PC-9 (cell line): ENCODE results near the gene TUBGCP6. TPM values are rescaled to one million over a fixed set of nuclear protein-coding genes. Genes with fewer than 3 reads are reported as not detected.

ENCODE experiments used
- BruUV-seq: library from RNA; stranded (reverse); fragments of 400-500 nt; replicated peaks from 2 replicates; lab custom pipeline; 2021; lab: Mats Ljungman, UMichigan
- CTCF ChIA-PET: fragments of 300-600 bp; sonication (Branson Sonifier 250); formaldehyde crosslinking; loops from one replicate; lab custom pipeline; 2022; ENCODE audit warnings: antibody characterized with exemption; lab: Charles Lee
- POLR2A ChIA-PET: fragments of 300-600 bp; sonication (Branson Sonifier 250); formaldehyde crosslinking; loops from one replicate; lab custom pipeline; 2022; ENCODE audit warnings: antibody characterized with exemption; ENCODE audit not compliant: unreplicated experiment; lab: Charles Lee
- DNase-seq, 2 experiments: peaks; one replicate each; pipeline versions ENCODE4 v3.0.0 to v3.0.0-alpha.2; 2015 to 2022; ENCODE audit warnings: mixed read lengths in 1 of 2
- H2AFZ ChIP-seq: fragments of 200-600 bp; sonication (generic); 2 replicates; pipeline ENCODE4 v1.8.1; 2017; ENCODE audit warnings: antibody characterized with exemption
- H3F3A ChIP-seq: fragments of 200-600 bp; sonication (generic); 2 replicates; pipeline ENCODE4 v1.8.1; 2017; ENCODE audit warnings: antibody characterized with exemption, mild to moderate bottlenecking, low read depth; ENCODE audit not compliant: insufficient read depth
- H3K27ac ChIP-seq: fragments of 200-600 bp; sonication (generic); 2 replicates; pipeline ENCODE4 v1.6.1; 2016; ENCODE audit warnings: mixed run types
- H3K27me3 ChIP-seq: fragments of 200-600 bp; sonication (generic); 2 replicates; pipeline ENCODE4 v1.6.1; 2016; ENCODE audit warnings: low read depth, mixed run types; ENCODE audit not compliant: insufficient read depth
- H3K36me3 ChIP-seq: fragments of 200-600 bp; sonication (generic); 2 replicates; pipeline ENCODE4 v1.6.1; 2016; ENCODE audit warnings: low read depth, mixed run types
- H3K4me1 ChIP-seq: fragments of 200-600 bp; sonication (generic); replicated peaks from 2 replicates; pipeline ENCODE4 v1.6.1; 2016; ENCODE audit warnings: mixed run types; ENCODE audit not compliant: insufficient read depth
- H3K4me2 ChIP-seq: fragments of 200-600 bp; sonication (generic); 2 replicates; pipeline ENCODE4 v1.6.1; 2017; ENCODE audit warnings: mixed run types
- H3K4me3 ChIP-seq: fragments of 200-600 bp; sonication (generic); 2 replicates; pipeline ENCODE4 v1.6.1; 2016; ENCODE audit warnings: mixed run types
- H3K79me2 ChIP-seq: fragments of 200-600 bp; sonication (generic); 2 replicates; pipeline ENCODE4 v1.6.1; 2017; ENCODE audit warnings: low read depth, mixed run types
- H3K9me2 ChIP-seq: fragments of 200-600 bp; sonication (generic); 2 replicates; pipeline ENCODE4 v1.8.1; 2017; ENCODE audit warnings: mild to moderate bottlenecking; ENCODE audit not compliant: insufficient read depth
- H3K9me3 ChIP-seq: fragments of 200-600 bp; sonication (generic); 2 replicates; pipeline ENCODE4 v1.8.1; 2016; ENCODE audit warnings: low read depth; ENCODE audit not compliant: insufficient read depth
- H4K20me1 ChIP-seq: fragments of 200-600 bp; sonication (generic); 2 replicates; pipeline ENCODE4 v1.8.1; 2017; ENCODE audit not compliant: insufficient read depth
- CTCF ChIP-seq: fragments of 200-600 bp; sonication (generic); conservative IDR thresholded peaks from 2 replicates; pipeline ENCODE4 v1.6.1; 2017; ENCODE audit warnings: mixed run types, antibody characterized with exemption, mild to moderate bottlenecking, moderate library complexity
- EZH2 ChIP-seq: fragments of 200-600 bp; sonication (generic); IDR thresholded peaks from 2 replicates; pipeline ENCODE4 v1.8.0; 2017; ENCODE audit warnings: antibody characterized with exemption, low read depth
- intact Hi-C: fragments of 100-400 bp; cut with micrococcal nuclease; formaldehyde crosslinking; loops from one replicate; pipeline ENCODE4 v1.10.0; 2022; ENCODE audit not compliant: unreplicated experiment
- total RNA-seq: library from RNA; stranded (reverse); gene quantifications from 2 replicates; pipeline ENCODE4 v1.2.3, GENCODE V29; 2021

TUBGCP6 gene
- total RNA-seq, 1 experiment from 2014 or later: 31.3 TPM

- DNase-seq: peak; percentile 80 to 89
- H3K9me3 ChIP-seq: no peaks in the 10 kb centered on the region
- peak overlapping the region; percentile 73 for H3K27ac ChIP-seq
- H3K4me3 ChIP-seq: peak overlapping the region; percentile 45
- peaks cover 21% of the 10 kb centered on the region for H3K79me2 ChIP-seq
- H3K27me3 ChIP-seq: no peaks in the 10 kb centered on the region
- ChIA-PET POLR2A (no interaction called here), CTCF (no interaction called here)
- peaks cover 16% of the 10 kb centered on the region for H4K20me1 ChIP-seq
- intact Hi-C loops: loop anchor here (1.0 to 2.0 kb wide), 3 partner anchors 11 to 61 kb away; partner anchors contain the start of gene PPP6R2
- H3K4me2 ChIP-seq: peak overlapping the region; percentile 75
- no TSS peak for BruUV-seq
- no peaks in the 10 kb centered on the region for H3K9me2 ChIP-seq
- H3F3A ChIP-seq: peaks cover 63% of the 10 kb centered on the region
- peaks cover 38% of the 10 kb centered on the region for H3K4me1 ChIP-seq
- TF ChIP-seq CTCF: no peak
- TF ChIP-seq EZH2: no peak
- H2AFZ ChIP-seq: no peak overlapping the region
- peaks cover 57% of the 10 kb centered on the region for H3K36me3 ChIP-seq
Measured at GRCh38 chr22:50281957-50282356, 37.1 kb upstream of the TUBGCP6 start.

- H4K20me1 ChIP-seq: peaks cover 13% of the 10 kb centered on the region
- H2AFZ ChIP-seq: no peak overlapping the region
- H3F3A ChIP-seq: peaks cover 64% of the 10 kb centered on the region
- TF ChIP-seq CTCF (no peak), EZH2 (no peak)
- H3K79me2 ChIP-seq: peaks cover 21% of the 10 kb centered on the region
- POLR2A ChIA-PET: no interaction called here
- no peaks in the 10 kb centered on the region for H3K27me3 ChIP-seq
- DNase-seq: no peak
- peaks cover 59% of the 10 kb centered on the region for H3K36me3 ChIP-seq
- H3K4me1 ChIP-seq: peaks cover 38% of the 10 kb centered on the region
- TSS peak; percentile 23 for BruUV-seq
- H3K9me2 ChIP-seq: no peaks in the 10 kb centered on the region
- H3K4me3 ChIP-seq: peak overlapping the region; percentile 45; the same call in 1 of the 2 replicates
- CTCF ChIA-PET: no interaction called here
- H3K9me3 ChIP-seq: no peaks in the 10 kb centered on the region
- H3K4me2 ChIP-seq: peak overlapping the region; percentile 75
- H3K27ac ChIP-seq: peak overlapping the region; percentile 73
- intact Hi-C loops: no loop called here
Measured at GRCh38 chr22:50281384-50281760, 36.5 kb upstream of the TUBGCP6 start.

GRCh38 chr22:50280708-50281383 lies 36.0 kb upstream of the TUBGCP6 start:
- Histone ChIP-seq H3K27ac (no peak overlapping the region), H3K4me2 (peak overlapping the region; percentile 75; the same call in 1 of the 2 replicates), H3K9me3 (no peaks in the 10 kb centered on the region), H4K20me1 (peaks cover 8% of the 10 kb centered on the region), H3F3A (peaks cover 62% of the 10 kb centered on the region), H3K36me3 (peaks cover 59% of the 10 kb centered on the region), H3K4me3 (no peak overlapping the region), H3K27me3 (no peaks in the 10 kb centered on the region), H3K9me2 (no peaks in the 10 kb centered on the region), H2AFZ (no peak overlapping the region), H3K79me2 (peaks cover 21% of the 10 kb centered on the region), H3K4me1 (peaks cover 38% of the 10 kb centered on the region)
- TF ChIP-seq CTCF: no peak
- TF ChIP-seq EZH2: no peak
- ChIA-PET POLR2A (no interaction called here), CTCF (no interaction called here)
- intact Hi-C loops: no loop called here
- no TSS peak for BruUV-seq
- no peak for DNase-seq
